Measurements from ENCODE around the gene TACC3. TPM values are rescaled to one million over a fixed set of nuclear protein-coding genes. Genes with fewer than 3 reads are reported as not detected.

TACC3 gene
- total RNA-seq, 1 donor from 2014 or later = 3.4 TPM

DNA sequence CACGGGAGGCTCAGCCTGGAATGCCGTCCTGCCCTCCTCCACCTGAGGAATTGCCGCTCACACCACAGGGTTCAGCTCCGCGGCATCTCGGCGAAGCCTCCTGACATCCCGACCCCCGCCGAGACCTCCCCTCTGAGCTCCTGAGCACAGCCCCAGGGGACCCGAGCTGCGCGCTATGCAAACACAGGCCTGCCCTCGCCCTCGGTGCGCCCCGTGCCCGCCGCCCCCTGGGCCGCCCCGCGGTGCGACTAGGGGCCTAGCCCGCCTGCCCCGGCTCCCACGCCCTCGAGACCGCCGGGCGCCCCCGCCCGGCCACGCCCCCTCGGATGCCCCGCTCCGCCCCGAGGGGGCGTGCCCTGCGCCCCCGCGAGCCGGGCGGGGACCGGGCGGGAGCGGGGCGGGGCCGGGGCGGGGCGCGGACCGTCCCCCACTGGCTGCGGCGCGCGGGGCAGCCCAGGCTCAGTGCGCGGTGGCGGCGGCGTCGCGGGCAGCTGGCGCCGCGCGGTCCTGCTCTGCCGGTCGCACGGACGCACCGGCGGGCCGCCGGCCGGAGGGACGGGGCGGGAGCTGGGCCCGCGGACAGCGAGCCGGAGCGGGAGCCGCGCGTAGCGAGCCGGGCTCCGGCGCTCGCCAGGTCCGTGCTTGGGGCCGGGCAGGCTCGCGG is 71.6 kb downstream of the TACC3 start, which contains the start of gene FGFR3:
TSS of gene FGFR3 (plus strand) at position 462 of the 664 bp plus-strand sequence. CDS start 642 bp downstream, outside the sequence.
- peak within 1 kb of the TSS; percentile 87 for H3K4me3 ChIP-seq (ENCODE audit: low read depth, low read length)
- no peaks in the 10 kb centered on the region for H3K27me3 ChIP-seq (ENCODE audit: control insufficient read depth, insufficient read depth, low read length)
- TF ChIP-seq, protein P1, sequence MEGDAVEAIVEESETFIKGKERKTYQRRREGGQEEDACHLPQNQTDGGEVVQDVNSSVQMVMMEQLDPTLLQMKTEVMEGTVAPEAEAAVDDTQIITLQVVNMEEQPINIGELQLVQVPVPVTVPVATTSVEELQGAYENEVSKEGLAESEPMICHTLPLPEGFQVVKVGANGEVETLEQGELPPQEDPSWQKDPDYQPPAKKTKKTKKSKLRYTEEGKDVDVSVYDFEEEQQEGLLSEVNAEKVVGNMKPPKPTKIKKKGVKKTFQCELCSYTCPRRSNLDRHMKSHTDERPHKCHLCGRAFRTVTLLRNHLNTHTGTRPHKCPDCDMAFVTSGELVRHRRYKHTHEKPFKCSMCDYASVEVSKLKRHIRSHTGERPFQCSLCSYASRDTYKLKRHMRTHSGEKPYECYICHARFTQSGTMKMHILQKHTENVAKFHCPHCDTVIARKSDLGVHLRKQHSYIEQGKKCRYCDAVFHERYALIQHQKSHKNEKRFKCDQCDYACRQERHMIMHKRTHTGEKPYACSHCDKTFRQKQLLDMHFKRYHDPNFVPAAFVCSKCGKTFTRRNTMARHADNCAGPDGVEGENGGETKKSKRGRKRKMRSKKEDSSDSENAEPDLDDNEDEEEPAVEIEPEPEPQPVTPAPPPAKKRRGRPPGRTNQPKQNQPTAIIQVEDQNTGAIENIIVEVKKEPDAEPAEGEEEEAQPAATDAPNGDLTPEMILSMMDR (IDR thresholded peaks at IDR 0.05; ENCODE audit: insufficient read depth, low read length, severe bottlenecking) = no peak
- H3K36me3 ChIP-seq (ENCODE audit: control insufficient read depth, insufficient read depth, low read length) = peaks cover 20% of the 10 kb centered on the region
- no peak for FAIRE-seq
- no peak for DNase-seq (ENCODE audit: low read depth)

DNA sequence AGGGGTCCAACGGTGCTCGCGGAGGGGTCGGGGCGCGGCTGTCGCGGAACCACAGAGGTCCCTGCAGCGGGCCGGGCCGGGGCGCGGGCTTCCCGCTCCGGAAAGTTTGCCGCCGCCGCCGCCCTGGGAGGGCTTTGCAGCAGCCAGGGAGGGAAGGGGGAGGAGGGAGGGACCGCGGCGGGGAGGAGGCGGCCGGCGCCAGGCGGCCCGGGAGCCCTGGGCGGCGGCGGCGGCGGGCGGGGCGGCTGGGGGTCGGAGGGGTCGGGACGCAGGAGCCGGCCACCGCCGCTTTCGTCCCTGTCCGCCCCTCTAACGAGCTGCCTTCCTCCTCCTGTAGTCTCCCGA is 72.1 kb downstream of the TACC3 start:
- no peak for DNase-seq (ENCODE audit: low read depth)
- Histone ChIP-seq H3K36me3 (ENCODE audit: control insufficient read depth, insufficient read depth, low read length) (peaks cover 22% of the 10 kb centered on the region), H3K27me3 (ENCODE audit: control insufficient read depth, insufficient read depth, low read length) (no peaks in the 10 kb centered on the region), H3K4me3 (ENCODE audit: low read depth, low read length) (peak overlapping the region; percentile 87)
- TF ChIP-seq, protein P1 (IDR thresholded peaks at IDR 0.05; ENCODE audit: insufficient read depth, low read length, severe bottlenecking) = no peak
- FAIRE-seq = no peak

DNA sequence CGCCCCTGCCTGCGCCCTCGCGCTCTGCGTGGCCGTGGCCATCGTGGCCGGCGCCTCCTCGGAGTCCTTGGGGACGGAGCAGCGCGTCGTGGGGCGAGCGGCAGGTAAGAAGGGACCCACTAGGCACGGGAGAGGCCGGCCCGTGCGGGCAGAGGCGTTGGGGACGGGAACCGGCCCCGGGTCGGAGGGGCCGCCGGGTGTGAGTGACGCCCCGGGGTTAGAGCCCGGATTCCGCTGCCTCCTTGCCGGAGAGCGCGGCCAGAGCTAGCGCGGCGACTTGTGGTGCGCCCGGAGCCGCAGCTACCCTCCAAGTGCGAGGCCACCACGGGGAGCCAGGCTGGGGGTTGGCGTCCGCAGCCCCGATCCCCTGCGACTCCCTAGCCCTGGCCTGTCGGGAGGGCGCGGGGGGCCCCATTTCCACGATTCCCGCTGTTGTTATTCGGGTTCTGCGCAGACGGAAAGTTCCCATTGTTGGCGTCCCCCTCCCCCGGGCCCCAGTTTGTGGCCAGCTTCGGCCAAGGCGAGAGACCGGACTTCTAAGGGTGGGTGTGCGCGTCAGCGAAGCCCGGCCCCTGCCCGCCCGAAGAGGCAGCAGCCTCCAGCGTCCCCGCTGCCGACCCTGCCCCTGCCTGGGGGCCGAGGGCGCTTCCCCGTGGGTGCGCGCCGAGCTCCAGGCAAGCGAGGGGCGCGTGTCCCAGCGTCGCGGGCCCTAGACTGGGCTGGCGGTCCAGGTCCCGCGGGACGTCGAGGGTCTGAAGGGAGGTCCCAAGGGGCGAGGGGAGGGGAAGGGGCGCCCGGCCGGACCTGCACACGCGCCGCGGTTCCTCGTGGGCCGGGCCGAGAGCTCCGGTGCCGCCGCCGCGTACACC is 72.9 kb downstream of the TACC3 start:
- no peaks in the 10 kb centered on the region for H3K27me3 ChIP-seq (ENCODE audit: control insufficient read depth, insufficient read depth, low read length)
- DNase-seq (ENCODE audit: low read depth) (no peak), FAIRE-seq (no peak)
- H3K4me3 ChIP-seq (ENCODE audit: low read depth, low read length) = peak overlapping the region; percentile 87
- peaks cover 29% of the 10 kb centered on the region for H3K36me3 ChIP-seq (ENCODE audit: control insufficient read depth, insufficient read depth, low read length)
- TF ChIP-seq, protein P1 (IDR thresholded peaks at IDR 0.05; ENCODE audit: insufficient read depth, low read length, severe bottlenecking) = no peak

Other genes starting within 250 kb of the TACC3 start
- 0.64 and 0.79 TPM in 2 replicates for gene FAM53A, start 37.2 kb upstream of the TACC3 start, total RNA-seq
- gene SLBP, start 9.2 kb upstream of the TACC3 start, total RNA-seq = 55.6 and 62.9 TPM in 2 replicates
- gene TMEM129, start 198 bp upstream of the TACC3 start, total RNA-seq = 20.0 and 34.4 TPM in 2 replicates
- 29.0 and 133 TPM in 2 replicates for gene FGFR3, start 71.8 kb downstream of the TACC3 start, total RNA-seq
- 109 and 176 TPM in 2 replicates for gene LETM1, start 134.6 kb downstream of the TACC3 start, total RNA-seq
- 43.4 and 48.1 TPM in 2 replicates for gene NSD2, start 149.9 kb downstream of the TACC3 start, total RNA-seq

All from bronchial epithelial cell (primary cell).